Small intestine (tissue), 7 donors: Measurements from ENCODE around the gene MAGED2. TPM values are rescaled to one million over a fixed set of nuclear protein-coding genes. Genes with fewer than 3 reads are reported as not detected.
"Not testable (repeated sequence)": the region's sequence is repeated elsewhere in the genome, so short reads cannot be mapped to it uniquely, and the experiment has no call there.

Experiments
- DNase-seq, 2 donors: peaks; one replicate each; pipeline versions ENCODE4 v3.0.0 to v3.0.0-alpha.2; 2013
- FAIRE-seq: peaks from 2 replicates; lab custom pipeline; 2012; peaks lifted over from hg19 to GRCh38; lab: Jason Lieb, UNC
- H3K27ac ChIP-seq, 3 donors: one replicate each; pipeline ENCODE4 v1.5.1; 2013; ENCODE audit warnings: low read length in 2 of 3, mild to moderate bottlenecking in 2 of 3, control low read depth in 1 of 3, inconsistent platforms in 1 of 3, low read depth in 1 of 3, moderate library complexity in 1 of 3
- H3K27me3 ChIP-seq, 3 donors: one replicate each; pipeline ENCODE4 v1.6.1; 2013; ENCODE audit warnings: low read length in 3 of 3, inconsistent platforms in 1 of 3; ENCODE audit not compliant: control insufficient read depth in 3 of 3, insufficient read depth in 3 of 3
- H3K36me3 ChIP-seq, 3 donors: one replicate each; pipeline ENCODE4 v1.6.1; 2013; ENCODE audit warnings: low read length in 3 of 3, inconsistent platforms in 1 of 3, low read depth in 1 of 3, mild to moderate bottlenecking in 1 of 3, moderate library complexity in 1 of 3; ENCODE audit not compliant: control insufficient read depth in 3 of 3, insufficient read depth in 2 of 3
- H3K4me1 ChIP-seq, 3 donors: one replicate each; pipeline ENCODE4 v1.6.1; 2013; ENCODE audit warnings: low read length in 2 of 3, inconsistent platforms in 1 of 3, low read depth in 1 of 3, mild to moderate bottlenecking in 1 of 3, moderate library complexity in 1 of 3; ENCODE audit not compliant: control insufficient read depth in 3 of 3, insufficient read depth in 2 of 3
- H3K4me3 ChIP-seq, 3 donors: one replicate each; pipeline ENCODE4 v1.5.1; 2013; ENCODE audit warnings: low read length in 3 of 3, control low read depth in 1 of 3, inconsistent platforms in 1 of 3, low read depth in 1 of 3, mild to moderate bottlenecking in 1 of 3, moderate library complexity in 1 of 3
- H3K9me3 ChIP-seq, 2 donors: one replicate each; pipeline ENCODE4 v1.6.1; 2013; ENCODE audit warnings: low read depth in 1 of 2, low read length in 1 of 2; ENCODE audit not compliant: control insufficient read depth in 2 of 2, insufficient read depth in 1 of 2
- WGBS, 3 donors: extraction: QIAGEN DNeasy Blood & Tissue Kit; methylation state at CpG; one replicate each; pipeline ENCODE4 v1.1.7; 2013; 5-methylcytosine and 5-hydroxymethylcytosine counted together
- polyA plus RNA-seq, 4 donors: library from polyadenylated mRNA; stranded (reverse) in 3 of 4; unstranded in 1 of 4; fragments of 200-250 nt in 3 of 4; fragments of 120-200 nt in 1 of 4; gene quantifications; one replicate each; pipeline versions ENCODE4 v1.2.1 to v1.2.3, GENCODE V29; 2013
- donor health status: healthy with polysubstance abuse.
- donor health status: control.
- donor health status: control.
- donor health status: Bipolar disorder and iron deficiency.
- donor health status: healthy.

The MAGED2 gene
- polyA plus RNA-seq, 4 donors: 42.2 to 292 (median 78.8) TPM

- Histone ChIP-seq H3K4me1 (no peaks in the 10 kb centered on the region), H3K9me3 (no peaks in the 10 kb centered on the region), H3K27me3 (no peaks in the 10 kb centered on the region), H3K4me3 (no peak overlapping the region), H3K27ac (no peak overlapping the region), H3K36me3 (no peaks in the 10 kb centered on the region)
- WGBS, 3 donors: 64 to 84% (median 70%) methylated on average over 2 of the region's 2 CpGs
- FAIRE-seq: no peak
- no peak for DNase-seq
Observed at GRCh38 chrX:54843050-54843449, 35.5 kb downstream of the MAGED2 start.

- FAIRE-seq: not testable (repeated sequence)
Observed at GRCh38 chrX:54847700-54848099, 40.2 kb downstream of the MAGED2 start.

GRCh38 chrX:54865208-54865607 lies 57.7 kb downstream of the MAGED2 start:
- DNase-seq: no peak
- FAIRE-seq: no peak
- H3K4me1 ChIP-seq: no peaks in the 10 kb centered on the region
- peaks cover 0 to 3% of the 10 kb centered on the region in 2 donors for H3K9me3 ChIP-seq
- no peaks in the 10 kb centered on the region for H3K27me3 ChIP-seq
- H3K27ac ChIP-seq: no peak overlapping the region
- H3K36me3 ChIP-seq: no peaks in the 10 kb centered on the region
- 19 to 53% (median 46%) methylated on average over 2 of the region's 2 CpGs for WGBS, 3 donors
- no peak overlapping the region for H3K4me3 ChIP-seq

More at GRCh38 chrX:54847700-54848099, 40.2 kb downstream of the MAGED2 start:
- H3K27ac ChIP-seq, H3K27me3 ChIP-seq, H3K4me1 ChIP-seq, H3K4me3 ChIP-seq, H3K9me3 ChIP-seq, H3K36me3 ChIP-seq, DNase-seq: not testable (repeated sequence)
- WGBS, 3 donors: 39 to 79% (median 64%) methylated on average over 2 of the region's 2 CpGs

Other genes starting within 250 kb of the MAGED2 start
- under 1 TPM in 1 of 4 donors, not detected in 3; 0.03 TPM for gene ITIH6, start 9.5 kb upstream of the MAGED2 start, polyA plus RNA-seq
- 10 to 100 TPM in 1 of 4 donors, 1 to 10 TPM in 1, under 1 TPM in 1, not detected in 1; 0.81 to 15.7 (median 2.1) TPM for gene TRO, start 113.1 kb downstream of the MAGED2 start, polyA plus RNA-seq
- gene PFKFB1, start 186.4 kb downstream of the MAGED2 start, polyA plus RNA-seq: under 1 TPM in 2 of 4 donors, not detected in 2; 0.36 to 0.41 TPM
- 10 to 100 TPM; 11.2 to 15.1 (median 14.4) TPM for gene APEX2, start 192.6 kb downstream of the MAGED2 start, polyA plus RNA-seq
- gene ALAS2, start 223.2 kb downstream of the MAGED2 start, polyA plus RNA-seq: 1 to 10 TPM in 2 of 4 donors, under 1 TPM in 1, not detected in 1; 0.30 to 4.3 (median 3.7) TPM